HG03039 (cell line): ENCODE results near the gene PPP2R1B.
"Not testable (repeated sequence)": the region's sequence is repeated elsewhere in the genome, so short reads cannot be mapped to it uniquely, and the experiment has no call there.

Source experiments
- ATAC-seq: cut with Tn5 transposase; IDR thresholded peaks from one replicate; pipeline ENCODE4 v1.9.1; 2021; ENCODE audit warnings: mild to moderate bottlenecking, moderate library complexity; ENCODE audit not compliant: unreplicated experiment

PPP2R1B gene

DNA sequence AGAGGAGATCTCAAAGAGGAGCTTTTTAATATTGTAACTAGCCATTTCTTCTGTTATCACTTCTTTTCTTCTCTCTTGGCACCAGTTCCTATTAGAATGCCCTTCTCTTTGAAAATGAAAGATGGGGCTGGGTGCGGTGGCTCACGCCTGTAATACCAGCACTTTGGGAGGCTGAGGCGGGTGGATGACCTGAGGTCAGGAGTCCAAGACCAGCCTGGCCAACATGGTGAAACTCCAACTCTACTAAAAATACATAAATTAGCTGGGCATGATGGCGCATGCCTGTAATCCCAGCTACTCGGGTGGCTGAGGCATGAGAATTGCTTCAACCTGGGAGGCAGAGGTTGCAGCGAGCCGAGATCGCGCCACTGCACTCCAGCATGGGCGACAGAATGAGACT, 18.1 kb upstream of the PPP2R1B start:
- not testable (repeated sequence) for ATAC-seq

- no peak for ATAC-seq
Measured at GRCh38 chr11:111782109-111782741, 16.0 kb upstream of the PPP2R1B start.

DNA sequence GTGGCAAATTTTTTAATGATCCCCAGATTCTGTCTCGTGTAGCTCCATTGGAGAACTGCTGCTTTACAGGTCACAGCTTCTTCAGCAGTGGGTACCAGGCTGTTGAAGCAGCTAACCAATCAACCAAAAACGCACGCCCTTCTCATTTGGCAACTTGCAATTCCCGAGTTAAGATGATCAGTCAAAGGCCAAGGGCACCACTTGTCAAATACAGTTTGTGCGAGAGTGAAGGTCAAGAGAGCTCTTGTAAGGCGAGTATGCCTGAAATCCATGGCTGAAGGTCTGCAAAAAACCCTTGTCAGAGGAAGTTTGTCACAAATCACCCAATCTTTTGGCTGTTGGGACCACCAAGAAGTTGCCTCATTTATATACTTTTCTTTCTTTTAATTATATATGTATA, 12.9 kb upstream of the PPP2R1B start:
- no peak for ATAC-seq

DNA sequence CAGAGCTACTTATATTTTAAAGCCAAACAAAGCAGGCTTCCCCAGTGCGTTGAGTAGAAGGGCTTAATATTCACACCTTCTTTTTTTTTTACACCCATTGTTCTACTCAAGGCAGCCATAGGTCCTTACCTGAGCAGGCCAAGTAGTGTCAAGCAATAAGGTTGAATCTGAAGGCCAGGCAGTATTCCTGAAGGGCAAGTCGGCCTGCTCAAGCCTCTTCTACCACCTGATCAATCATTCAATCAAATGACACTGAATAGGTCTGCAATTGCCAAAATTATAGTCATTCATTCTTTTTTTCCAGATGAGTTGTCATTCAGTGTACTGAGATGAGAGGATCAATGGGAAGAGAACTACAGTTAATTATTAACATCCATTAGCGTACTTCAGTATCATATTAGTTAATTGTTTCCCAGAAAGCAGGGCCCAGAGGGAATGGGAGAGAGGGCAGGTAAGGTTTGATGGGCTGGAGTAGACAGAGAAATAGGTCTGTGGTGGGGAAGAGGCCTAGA, 11.9 kb upstream of the PPP2R1B start:
- no peak for ATAC-seq

DNA sequence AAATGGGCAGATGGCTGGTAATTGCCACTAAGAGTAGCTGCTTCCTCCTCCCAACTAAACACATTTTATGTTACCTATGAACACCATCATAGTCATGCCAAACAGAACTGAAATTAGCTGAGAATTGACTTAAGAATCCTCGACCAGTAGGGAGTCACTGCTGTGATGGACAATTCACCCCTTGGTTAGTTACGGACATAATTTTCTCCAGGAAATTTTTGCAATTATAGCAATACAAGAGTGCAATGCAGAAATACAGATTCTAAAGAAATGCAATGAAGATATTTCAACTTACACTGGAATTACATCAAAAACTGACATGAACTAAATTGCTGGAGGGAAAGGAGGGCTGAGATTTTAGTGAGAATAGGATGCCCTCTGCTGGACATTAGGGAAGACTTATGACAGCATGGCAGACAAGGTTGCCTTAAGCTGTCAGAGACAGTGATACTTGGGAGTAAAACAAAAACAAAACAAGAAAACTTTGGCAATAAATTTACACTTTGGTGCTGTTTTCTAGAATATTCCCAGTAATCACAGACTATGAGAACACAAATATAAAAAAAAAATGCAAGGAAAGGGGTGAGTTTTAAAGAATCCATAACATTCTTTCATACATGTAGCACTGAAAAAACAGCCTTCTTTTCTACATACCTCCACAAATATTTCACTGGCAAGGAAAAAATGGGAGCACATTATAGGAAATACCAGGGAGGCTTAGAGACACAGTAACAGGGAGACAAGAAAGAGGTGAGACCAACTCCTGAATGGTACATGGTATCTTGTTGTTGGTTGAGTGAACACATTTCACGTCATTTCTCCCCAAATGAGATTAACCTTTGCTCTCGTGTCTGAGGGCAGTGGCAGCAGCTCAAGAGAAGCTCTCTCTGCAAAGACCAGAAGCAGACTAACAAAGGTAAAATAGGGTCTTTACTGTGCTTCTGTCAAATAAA, 11.2 kb upstream of the PPP2R1B start:
- ATAC-seq: peak; percentile 56

- peak; percentile 95 for ATAC-seq
Measured at GRCh38 chr11:111776398-111777093, 10.4 kb upstream of the PPP2R1B start.

DNA sequence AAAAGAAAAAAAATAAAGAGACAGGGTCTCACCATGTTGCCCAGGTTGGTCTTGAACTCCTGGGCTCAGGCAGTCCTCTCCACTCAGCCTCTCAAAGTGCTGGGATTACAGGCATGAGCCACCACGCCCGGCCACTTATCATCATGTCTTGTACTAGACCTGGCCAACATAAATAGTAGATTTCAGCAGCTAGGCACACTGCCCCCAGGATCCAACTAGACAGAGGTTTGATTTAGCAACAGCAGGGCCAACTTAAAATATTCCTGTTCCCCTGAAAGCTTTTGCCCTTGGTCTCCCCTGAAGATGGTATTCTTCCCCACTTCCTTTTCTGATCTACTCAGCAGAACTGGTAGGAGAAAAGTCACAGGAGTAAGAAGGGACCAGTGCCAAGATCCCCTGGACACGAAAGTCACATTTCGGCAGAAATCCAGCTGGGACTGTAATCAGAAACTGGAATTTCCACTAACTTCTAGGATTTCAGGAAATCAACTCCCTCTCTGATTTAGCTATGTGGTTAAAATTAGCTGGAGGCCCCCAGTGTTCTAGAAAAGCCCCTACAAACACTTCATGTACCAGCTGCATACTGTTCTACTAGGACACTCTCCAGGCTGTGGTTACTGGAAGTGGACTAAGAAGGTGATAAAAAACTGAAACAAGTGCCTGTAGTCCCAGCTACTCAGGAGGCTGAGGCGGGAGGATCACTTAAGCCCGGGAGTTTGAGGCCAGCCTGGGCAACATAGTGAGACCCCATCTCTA, 8.9 kb upstream of the PPP2R1B start:
- ATAC-seq: no peak

- ATAC-seq: no peak
Measured at GRCh38 chr11:111772535-111772934, 6.3 kb upstream of the PPP2R1B start.

GRCh38 chr11:111771205-111771604, 5.0 kb upstream of the PPP2R1B start:
- ATAC-seq: not testable (repeated sequence)

DNA sequence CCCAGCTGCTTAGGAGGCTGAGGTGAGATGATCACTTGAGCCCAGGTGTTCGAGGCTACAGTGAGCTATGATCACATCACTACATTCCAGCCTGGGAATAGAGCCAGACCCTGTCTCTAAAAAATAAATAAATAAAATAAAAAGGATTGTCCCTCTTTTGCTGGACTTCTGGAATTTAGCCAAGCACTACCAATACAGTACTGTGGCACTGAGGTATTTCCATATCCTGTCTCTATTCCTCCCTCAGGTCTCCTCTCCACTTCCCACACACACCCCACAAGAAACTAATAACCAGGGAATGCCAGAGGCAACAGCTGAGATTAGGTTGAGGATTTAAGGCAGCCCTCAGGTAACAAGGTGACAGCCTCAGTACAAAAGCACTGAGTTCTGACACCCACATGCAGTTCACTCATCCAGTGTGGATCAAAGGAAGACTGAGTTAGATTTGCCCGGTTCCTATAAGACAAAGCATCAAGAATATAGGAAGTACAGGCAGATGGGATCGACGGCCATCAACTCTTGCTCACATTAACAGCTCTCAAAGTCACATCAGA, 4.5 kb upstream of the PPP2R1B start:
- ATAC-seq: no peak

GRCh38 chr11:111766834-111767142, 599 bp upstream of the PPP2R1B start:
- no peak for ATAC-seq

DNA sequence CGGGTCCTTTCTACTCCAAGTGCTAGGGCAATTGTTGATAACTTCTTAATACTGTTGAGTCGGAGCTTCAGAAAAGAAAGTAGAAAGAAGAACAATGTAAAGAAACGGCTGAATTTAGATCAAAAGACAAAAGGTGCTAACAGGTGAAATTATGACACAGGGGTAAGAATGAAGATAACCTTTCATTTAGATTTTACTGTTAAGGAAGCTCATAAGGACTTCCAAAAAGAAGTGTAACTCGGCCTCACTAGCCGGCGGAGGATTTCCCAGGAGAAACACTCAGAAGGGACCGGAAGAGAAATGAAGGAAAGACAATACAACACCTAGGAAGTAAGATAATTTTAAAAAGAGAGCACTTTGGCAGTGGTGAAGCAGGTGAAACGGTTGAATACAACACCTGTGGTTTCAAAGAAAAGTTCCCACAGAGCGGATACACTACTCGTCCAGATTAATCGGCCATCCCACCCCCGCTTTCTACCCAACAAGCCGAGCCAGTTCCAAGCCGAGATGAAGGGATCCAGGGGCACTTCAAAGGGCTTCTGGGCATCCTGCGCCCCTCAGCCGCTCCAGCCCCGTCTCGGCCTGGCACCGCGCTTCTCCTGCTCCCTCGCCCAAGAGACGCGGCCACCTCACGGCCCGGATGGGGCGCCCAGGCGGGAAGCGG, 737 bp downstream of the PPP2R1B start:
- ATAC-seq: peak; percentile 8

GRCh38 chr11:111764621-111765020, 1.6 kb downstream of the PPP2R1B start:
- no peak for ATAC-seq

DNA sequence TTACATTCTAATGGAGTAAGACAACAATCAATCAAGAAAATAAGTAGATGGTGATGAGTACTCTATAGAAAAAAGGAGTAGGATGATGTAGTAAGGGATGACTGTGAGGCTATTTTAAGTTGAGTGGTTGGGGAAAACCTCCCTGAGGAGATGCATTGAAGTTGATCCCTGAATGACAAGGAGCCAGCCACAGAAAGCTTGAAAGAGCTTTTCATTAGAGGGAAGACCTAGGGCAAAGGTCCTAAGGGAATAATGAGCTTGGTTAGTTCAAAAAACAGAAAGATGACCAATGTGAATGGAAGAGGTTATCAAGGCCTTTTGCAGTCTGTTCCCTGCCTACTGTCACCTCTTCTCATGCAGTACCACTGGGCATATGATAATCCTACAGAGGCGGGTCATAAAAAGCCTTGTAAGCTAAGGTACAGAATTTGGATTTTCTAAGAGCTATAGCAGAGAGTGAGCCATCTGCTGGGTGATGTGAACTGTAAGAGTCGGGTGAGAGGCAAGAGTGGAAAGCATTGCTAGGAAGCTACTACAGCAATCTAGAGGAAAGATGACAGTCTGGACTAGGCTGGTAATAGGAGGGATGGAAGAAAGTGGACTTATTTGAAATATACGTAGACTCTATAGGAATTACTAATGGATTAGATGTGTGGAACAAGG, 3.1 kb downstream of the PPP2R1B start:
- no peak for ATAC-seq

- no peak for ATAC-seq
Measured at GRCh38 chr11:111762526-111762925, 3.7 kb downstream of the PPP2R1B start.

- ATAC-seq: no peak
Measured at GRCh38 chr11:111761036-111761435, 5.2 kb downstream of the PPP2R1B start.

DNA sequence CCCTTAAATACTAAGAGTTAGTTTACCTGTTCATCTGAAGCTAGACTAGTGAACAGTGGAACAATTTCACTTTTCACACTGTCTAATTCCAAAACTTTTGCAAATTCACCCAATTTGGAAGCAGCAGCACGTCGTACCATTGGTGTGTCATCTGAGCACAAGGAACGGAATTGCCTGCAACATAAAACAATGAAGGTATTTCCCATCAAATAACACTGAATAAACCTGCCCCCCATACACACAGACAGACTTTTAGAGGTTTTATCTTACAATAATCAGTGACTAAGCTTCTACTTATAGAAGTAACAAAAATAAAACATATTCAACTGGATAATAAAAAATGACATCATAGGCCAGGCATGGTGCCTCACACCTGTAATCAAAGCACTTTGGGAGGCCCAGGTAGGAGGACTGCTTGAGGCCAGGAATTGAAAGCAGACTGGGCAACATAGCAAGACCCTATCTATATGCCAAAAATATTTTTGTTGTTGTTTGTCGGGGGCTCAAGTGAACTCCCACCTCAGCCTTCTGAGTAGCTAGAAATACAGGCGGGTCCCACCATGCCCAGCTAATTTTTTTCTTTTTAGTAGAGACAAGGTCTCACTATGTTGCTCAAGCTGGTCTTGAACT, 6.3 kb downstream of the PPP2R1B start:
- no peak for ATAC-seq

DNA sequence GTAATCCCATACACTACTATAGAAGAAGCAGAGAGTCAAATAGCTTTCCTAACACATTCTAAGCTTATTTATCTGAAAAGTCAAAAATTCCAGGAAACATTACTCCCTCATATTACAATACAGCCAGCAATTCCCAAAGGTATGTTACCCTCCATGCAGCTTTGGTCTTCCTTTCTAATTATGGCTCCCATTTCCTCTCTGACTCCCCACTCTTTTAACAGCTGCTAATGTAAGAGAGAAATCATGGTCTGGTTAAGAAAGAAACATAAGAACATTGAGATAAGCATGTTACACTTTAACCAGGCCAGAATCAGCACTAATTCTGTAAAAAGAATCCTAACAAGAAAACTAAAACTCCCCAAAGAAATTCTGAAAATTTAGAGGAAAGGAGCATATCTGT, 6.8 kb downstream of the PPP2R1B start:
- ATAC-seq: no peak

GRCh38 chr11:111756097-111756496, 10.1 kb downstream of the PPP2R1B start:
- no peak for ATAC-seq
